ENCODE data around the gene KRTAP10-11.

DNA sequence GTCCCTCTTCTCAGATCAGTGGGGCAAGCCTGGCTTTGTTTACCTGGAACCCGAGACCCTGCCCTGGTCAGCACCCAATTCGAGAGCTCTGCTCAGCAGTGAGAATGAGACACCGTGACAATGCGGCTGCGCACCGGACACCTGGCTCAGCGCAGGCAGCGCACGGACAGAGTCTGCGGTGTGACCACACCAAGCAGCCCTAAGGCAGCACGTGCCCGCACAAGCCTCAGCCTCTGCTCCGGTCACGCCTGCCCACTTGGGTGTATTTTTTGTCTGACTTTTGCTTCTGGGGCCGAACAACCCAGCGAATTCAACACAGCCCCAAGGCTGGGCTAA is 29.7 kb upstream of the KRTAP10-11 start:
- TF ChIP-seq SUZ12 (IDR thresholded peaks at IDR 0.05; ENCODE audit: extremely low read depth, insufficient read depth, insufficient read length) (no peak), ZNF274 (IDR thresholded peaks at IDR 0.05; ENCODE audit: low read depth, low read length) (no peak), YY1 (IDR thresholded peaks at IDR 0.05; ENCODE audit: insufficient read depth, insufficient read length) (no peak)
